WERI-Rb-1 (cell line): ENCODE data around the gene CEBPG.

ENCODE experiments used
- DNase-seq: peaks from one replicate; pipeline ENCODE4 v3.0.0-alpha.2; 2020
- H3K27ac ChIP-seq: fragments of 250-450 bp; sonication (Bioruptor Pico); 2 replicates; pipeline ENCODE4 v1.5.1; 2020; ENCODE audit warnings: mild to moderate bottlenecking, moderate library complexity
- H3K27me3 ChIP-seq: fragments of 250-450 bp; sonication (Bioruptor Pico); 2 replicates; pipeline ENCODE4 v1.5.1; 2021; ENCODE audit warnings: mild to moderate bottlenecking, low read depth, moderate library complexity; ENCODE audit not compliant: insufficient read depth, severe bottlenecking
- H3K36me3 ChIP-seq: fragments of 250-450 bp; sonication (Bioruptor Pico); 2 replicates; pipeline ENCODE4 v1.5.1; 2020; ENCODE audit warnings: mild to moderate bottlenecking, moderate library complexity
- H3K4me3 ChIP-seq: 2 replicates; pipeline ENCODE4 v1.5.1; 2011; ENCODE audit warnings: low read depth, mild to moderate bottlenecking, control low read depth, low read length
- H3K9me3 ChIP-seq: fragments of 250-450 bp; sonication (Bioruptor Pico); 2 replicates; pipeline ENCODE4 v1.5.1; 2021; ENCODE audit warnings: mild to moderate bottlenecking, moderate library complexity; ENCODE audit not compliant: severe bottlenecking
- TF ChIP-seq, protein P1 (sequence below): IDR thresholded peaks from 2 replicates; pipeline ENCODE4 v1.5.1; 2011; ENCODE audit warnings: low read depth, mild to moderate bottlenecking, control low read depth, inconsistent platforms, low read length

CEBPG gene

DNA sequence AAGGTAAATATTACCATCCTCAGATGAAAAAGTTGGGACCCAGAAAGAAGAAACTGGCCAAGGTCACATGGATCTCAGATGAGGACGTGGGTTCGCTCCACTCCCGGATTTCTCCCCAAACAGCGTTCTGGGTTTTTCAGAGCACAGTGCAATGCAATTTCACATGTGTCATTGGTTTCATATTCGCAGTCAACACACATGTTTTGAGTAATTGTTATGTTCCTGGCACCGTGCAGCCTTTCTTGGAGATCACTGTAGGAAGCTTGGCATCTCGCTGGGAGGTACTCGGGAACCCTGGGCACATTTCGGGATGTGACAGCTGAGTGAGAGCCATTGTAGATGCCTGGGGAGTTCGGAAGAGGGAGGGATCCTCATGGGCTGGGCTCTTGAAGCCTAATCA lies 26.2 kb upstream of the CEBPG start:
- Histone ChIP-seq H3K36me3 (no peaks in the 10 kb centered on the region), H3K4me3 (no peak overlapping the region), H3K27me3 (no peaks in the 10 kb centered on the region), H3K27ac (no peak overlapping the region), H3K9me3 (no peaks in the 10 kb centered on the region)
- no peak for DNase-seq
- TF ChIP-seq, protein P1, sequence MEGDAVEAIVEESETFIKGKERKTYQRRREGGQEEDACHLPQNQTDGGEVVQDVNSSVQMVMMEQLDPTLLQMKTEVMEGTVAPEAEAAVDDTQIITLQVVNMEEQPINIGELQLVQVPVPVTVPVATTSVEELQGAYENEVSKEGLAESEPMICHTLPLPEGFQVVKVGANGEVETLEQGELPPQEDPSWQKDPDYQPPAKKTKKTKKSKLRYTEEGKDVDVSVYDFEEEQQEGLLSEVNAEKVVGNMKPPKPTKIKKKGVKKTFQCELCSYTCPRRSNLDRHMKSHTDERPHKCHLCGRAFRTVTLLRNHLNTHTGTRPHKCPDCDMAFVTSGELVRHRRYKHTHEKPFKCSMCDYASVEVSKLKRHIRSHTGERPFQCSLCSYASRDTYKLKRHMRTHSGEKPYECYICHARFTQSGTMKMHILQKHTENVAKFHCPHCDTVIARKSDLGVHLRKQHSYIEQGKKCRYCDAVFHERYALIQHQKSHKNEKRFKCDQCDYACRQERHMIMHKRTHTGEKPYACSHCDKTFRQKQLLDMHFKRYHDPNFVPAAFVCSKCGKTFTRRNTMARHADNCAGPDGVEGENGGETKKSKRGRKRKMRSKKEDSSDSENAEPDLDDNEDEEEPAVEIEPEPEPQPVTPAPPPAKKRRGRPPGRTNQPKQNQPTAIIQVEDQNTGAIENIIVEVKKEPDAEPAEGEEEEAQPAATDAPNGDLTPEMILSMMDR: no peak

DNA sequence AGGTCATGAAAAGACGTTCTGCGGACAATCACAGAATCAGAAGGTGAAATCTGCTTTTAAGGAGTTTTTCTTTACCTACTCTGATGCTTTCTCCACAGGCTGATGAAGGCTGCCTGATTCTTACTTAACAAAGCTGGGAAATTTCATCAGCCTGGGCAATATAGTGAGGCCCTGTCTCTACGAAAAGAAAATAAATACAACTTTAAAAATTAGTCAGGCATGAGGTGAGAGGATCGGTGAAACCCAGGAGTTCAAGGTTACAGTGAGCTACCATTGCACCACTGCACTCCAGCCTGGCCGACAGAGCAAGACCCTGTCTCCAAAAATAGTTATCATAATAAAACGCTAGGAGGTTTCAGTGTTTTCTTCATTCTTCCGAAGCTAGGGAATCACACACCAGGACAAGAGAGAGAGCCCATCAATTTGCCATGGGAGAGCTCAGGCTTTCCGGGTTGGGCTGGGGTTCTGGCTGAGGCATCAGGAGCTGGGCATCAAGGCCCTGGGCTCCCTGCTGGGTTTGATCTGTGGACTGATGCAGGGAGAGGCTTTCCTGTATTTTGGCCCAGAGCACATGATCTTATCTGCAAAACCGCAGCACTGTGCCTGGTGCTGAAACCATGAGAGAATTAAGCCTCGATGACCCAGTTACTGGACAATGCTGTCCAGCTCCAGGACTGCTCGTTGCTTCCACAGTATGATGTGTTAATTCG lies 25.1 kb upstream of the CEBPG start:
- no peaks in the 10 kb centered on the region for H3K9me3 ChIP-seq
- DNase-seq: no peak
- H3K27ac ChIP-seq: no peak overlapping the region
- H3K36me3 ChIP-seq: no peaks in the 10 kb centered on the region
- H3K27me3 ChIP-seq: no peaks in the 10 kb centered on the region
- TF ChIP-seq, protein P1: no peak
- H3K4me3 ChIP-seq: no peak overlapping the region

DNA sequence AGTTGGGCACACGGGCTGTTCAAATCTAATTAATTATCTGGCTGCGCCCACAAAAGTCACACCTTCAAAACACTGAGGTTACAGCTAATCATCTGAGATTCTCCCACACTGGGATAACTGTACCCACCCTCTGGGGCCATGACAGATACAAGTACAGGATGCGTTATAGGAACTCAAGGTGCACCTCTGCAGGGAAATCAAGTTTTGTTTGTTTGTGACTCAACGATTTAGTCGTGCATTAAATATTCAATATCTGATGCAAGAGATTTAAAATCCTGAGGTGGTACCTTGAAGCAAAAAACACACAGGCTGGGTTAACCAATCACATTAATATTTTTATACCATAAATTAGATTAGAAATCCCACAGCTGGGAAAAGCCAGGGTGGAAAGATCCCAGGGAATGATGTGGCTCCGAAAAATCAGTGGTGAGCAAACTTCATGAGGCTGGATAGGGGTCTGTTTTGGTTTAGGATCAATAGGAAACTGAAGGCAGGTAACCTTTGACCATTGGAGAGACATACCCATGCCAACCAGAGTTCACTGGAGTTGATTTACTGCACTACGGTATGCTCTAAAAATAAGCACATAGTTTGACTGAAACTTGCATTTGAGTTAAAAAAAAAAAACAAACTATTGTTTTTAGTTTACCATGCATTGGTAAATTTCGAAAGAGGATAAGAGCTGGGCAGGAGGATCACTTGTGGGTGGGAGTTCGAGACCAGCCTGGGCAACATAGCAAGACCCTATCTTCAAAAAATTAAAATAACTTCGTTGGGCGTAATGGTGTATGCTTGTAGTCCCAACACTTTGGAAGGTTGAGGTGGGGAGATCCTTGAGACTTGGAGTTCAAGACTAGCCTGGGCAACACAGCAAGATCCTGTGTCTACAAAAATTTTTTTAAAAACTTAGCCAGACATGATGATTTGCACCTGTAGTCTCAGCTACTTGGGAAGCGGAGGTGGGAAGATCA lies 23.9 kb upstream of the CEBPG start:
- TF ChIP-seq, protein P1: no peak
- Histone ChIP-seq H3K4me3 (no peak overlapping the region), H3K27ac (no peak overlapping the region), H3K27me3 (no peaks in the 10 kb centered on the region), H3K36me3 (no peaks in the 10 kb centered on the region), H3K9me3 (no peaks in the 10 kb centered on the region)
- DNase-seq: no peak

DNA sequence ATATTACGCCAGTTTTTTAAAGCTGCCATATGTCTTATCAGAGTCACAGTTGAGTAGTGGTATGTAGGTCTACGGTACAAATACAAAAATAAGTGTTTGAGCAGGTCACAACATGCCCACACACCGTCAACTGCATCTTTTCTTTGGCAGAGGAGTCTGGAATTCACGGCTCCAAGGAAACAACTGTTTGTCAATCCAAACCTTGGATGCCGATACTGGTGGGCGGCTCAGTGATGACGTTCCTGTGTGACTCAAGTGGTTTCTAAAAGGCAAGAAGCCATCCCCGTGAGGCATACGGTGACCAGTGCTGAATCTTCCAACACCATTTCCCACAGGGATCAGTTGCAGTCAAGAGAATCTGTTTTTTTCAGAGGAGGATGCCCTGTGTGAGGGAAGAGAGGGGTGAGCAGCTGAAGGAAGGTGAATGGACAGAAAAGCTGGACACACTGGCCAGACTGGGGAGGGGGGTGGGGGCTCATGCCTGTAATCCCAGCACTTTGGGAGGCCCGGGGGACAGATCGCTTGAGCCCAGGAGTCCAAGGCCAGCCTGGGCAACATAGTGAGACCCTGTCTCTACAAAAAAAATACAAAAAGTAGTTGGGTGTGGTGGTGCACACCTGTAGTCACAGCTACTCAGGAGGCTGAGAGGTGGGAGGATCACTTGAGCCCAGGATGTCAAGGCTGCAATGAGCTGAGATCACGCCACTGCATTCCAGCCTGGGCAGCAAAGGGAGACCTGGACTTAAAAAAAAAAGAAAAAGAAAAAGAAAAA lies 22.8 kb upstream of the CEBPG start:
- H3K27ac ChIP-seq: no peak overlapping the region
- TF ChIP-seq, protein P1: no peak
- H3K27me3 ChIP-seq: no peaks in the 10 kb centered on the region

DNA sequence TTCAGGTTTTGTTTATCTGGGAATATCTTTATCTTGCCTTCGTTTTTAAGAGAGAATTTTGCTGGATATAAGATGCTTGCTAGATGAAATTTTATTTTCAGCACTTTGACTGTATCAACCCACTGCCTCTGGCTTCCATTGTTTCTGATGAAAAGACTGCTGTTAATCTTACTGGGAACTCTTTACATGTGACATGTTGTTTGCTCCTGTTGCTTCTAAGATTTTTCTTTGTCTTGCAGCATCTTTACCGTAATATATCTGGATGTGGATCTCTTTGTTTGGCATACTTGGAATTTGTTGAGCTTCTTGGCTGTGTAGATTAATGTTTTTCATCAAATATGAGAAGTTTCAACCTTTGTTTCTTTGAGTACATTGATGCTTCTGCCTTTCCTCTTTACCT lies 18.0 kb upstream of the CEBPG start:
- Histone ChIP-seq H3K27ac (no peak overlapping the region), H3K36me3 (no peaks in the 10 kb centered on the region), H3K9me3 (peaks cover 3% of the 10 kb centered on the region), H3K4me3 (no peak overlapping the region), H3K27me3 (no peaks in the 10 kb centered on the region)
- DNase-seq: no peak
- TF ChIP-seq, protein P1: no peak

More for the DNA sequence above, 22.8 kb upstream of the CEBPG start:
- DNase-seq: no peak
- peaks cover 3% of the 10 kb centered on the region for H3K9me3 ChIP-seq
- H3K4me3 ChIP-seq: no peak overlapping the region
- H3K36me3 ChIP-seq: no peaks in the 10 kb centered on the region
